Psoas muscle (tissue), 8 donors: ENCODE measurements around the gene BCL11A. TPM values are rescaled to one million over a fixed set of nuclear protein-coding genes. Genes with fewer than 3 reads are reported as not detected.

Source experiments
- ATAC-seq, 4 donors: fragments of 200-7000 bp; cut with Tn5 transposase; one replicate each; pipeline ENCODE4 v1.9.1; 2020; ENCODE audit warnings: moderate library complexity in 3 of 4, mild to moderate bottlenecking in 2 of 4
- DNase-seq, 2 donors: peaks; one replicate each; pipeline ENCODE4 v3.0.0-alpha.2; 2020
- H3K27ac ChIP-seq: fragments of 200-600 bp; one replicate; pipeline ENCODE4 v1.8.0; 2022
- H3K27me3 ChIP-seq, 3 donors: fragments of 200-600 bp in 1 of 3; one replicate each; pipeline versions ENCODE4 v1.6.1 to v1.8.0; 2013 to 2022; ENCODE audit warnings: low read length in 2 of 3, mild to moderate bottlenecking in 2 of 3, moderate library complexity in 1 of 3; ENCODE audit not compliant: insufficient read depth in 3 of 3
- H3K36me3 ChIP-seq, 2 donors: fragments of 200-600 bp in 1 of 2; one replicate each; pipeline versions ENCODE4 v1.6.1 to v1.8.0; 2013 to 2022; ENCODE audit warnings: low read depth in 1 of 2, mild to moderate bottlenecking in 1 of 2, moderate library complexity in 1 of 2; ENCODE audit not compliant: insufficient read depth in 1 of 2
- H3K4me1 ChIP-seq: fragments of 200-600 bp; one replicate; pipeline ENCODE4 v1.8.0; 2022
- H3K4me3 ChIP-seq: fragments of 200-600 bp; one replicate; pipeline ENCODE4 v1.8.0; 2022; ENCODE audit warnings: mild to moderate bottlenecking
- H3K9me3 ChIP-seq: fragments of 200-600 bp; one replicate; pipeline ENCODE4 v1.8.0; 2022
- WGBS, 3 donors: extraction: QIAGEN DNeasy Blood & Tissue Kit; methylation state at CpG; one replicate each; pipeline versions ENCODE4 v1.1.6 to v1.1.7; 2013; 5-methylcytosine and 5-hydroxymethylcytosine counted together
- intact Hi-C, 2 donors: fragments of 100-400 bp; cut with DNase I; formaldehyde crosslinking; loops; one replicate each; pipeline versions ENCODE4 v1.11.0 to v1.14.2; 2022
- polyA plus RNA-seq, 3 donors: library from polyadenylated mRNA; stranded (reverse); fragments of 200-250 nt; gene quantifications; one replicate each; pipeline ENCODE4 v1.2.3, GENCODE V29; 2013
- total RNA-seq, 4 donors: library from RNA; stranded (reverse); fragmentation: NEBNext Ultra II Directional in 2 of 4; extraction: Animal tissue kit (Norgen Biotek cat#: 25700) in 2 of 4; gene quantifications; one replicate each; pipeline versions ENCODE4 v1.2.1 to v1.2.4, GENCODE V29; 2021 to 2023
- TF ChIP-seq, protein P1 (sequence below): fragments of 200-600 bp; IDR thresholded peaks from one replicate; pipeline ENCODE4 v1.8.0; 2022; ENCODE audit warnings: antibody characterized with exemption
- donor health status: healthy with polysubstance abuse.
- donor health status: DM: no; HTN: no; CAD: no; lungs with moderate emphysema.
- donor health status: Bipolar disorder and iron deficiency.
- donor health status: healthy.
- donor health status: DM: yes; HTN: yes; CAD: no.
- donor health status: DM: no; HTN: no; CAD: no.
- donor health status: DM: no; HTN: no; CAD: no.
- donor health status: DM: yes; HTN: yes; CAD: no.

The BCL11A gene
- total and polyA plus RNA-seq, 7 donors: 0.01 to 0.66 (median 0.39) TPM; not detected in 1

DNA sequence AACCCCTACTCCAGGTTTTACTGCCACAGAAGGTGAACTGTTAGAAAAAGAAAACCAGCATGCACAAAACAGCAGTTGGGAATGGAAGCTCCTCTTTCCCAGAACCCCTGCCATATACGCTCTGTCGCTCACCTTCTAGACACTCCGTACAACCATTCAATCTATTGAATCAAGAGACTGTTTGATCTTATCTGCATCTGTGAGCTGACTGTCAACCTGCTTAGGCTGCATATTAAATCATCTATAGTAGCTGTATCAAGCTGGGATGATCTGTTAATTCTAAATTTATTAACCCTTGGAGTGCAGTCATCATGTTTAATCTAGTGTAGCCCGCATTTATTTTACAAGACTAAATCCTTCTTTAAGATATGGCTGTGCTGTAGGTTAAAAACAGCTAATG is 13.6 kb upstream of the BCL11A start:
- H3K9me3 ChIP-seq: no peaks in the 10 kb centered on the region
- DNase-seq (no peak), ATAC-seq (no peak)
- TF ChIP-seq, protein P1, sequence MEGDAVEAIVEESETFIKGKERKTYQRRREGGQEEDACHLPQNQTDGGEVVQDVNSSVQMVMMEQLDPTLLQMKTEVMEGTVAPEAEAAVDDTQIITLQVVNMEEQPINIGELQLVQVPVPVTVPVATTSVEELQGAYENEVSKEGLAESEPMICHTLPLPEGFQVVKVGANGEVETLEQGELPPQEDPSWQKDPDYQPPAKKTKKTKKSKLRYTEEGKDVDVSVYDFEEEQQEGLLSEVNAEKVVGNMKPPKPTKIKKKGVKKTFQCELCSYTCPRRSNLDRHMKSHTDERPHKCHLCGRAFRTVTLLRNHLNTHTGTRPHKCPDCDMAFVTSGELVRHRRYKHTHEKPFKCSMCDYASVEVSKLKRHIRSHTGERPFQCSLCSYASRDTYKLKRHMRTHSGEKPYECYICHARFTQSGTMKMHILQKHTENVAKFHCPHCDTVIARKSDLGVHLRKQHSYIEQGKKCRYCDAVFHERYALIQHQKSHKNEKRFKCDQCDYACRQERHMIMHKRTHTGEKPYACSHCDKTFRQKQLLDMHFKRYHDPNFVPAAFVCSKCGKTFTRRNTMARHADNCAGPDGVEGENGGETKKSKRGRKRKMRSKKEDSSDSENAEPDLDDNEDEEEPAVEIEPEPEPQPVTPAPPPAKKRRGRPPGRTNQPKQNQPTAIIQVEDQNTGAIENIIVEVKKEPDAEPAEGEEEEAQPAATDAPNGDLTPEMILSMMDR: no peak
- H3K27ac ChIP-seq: no peak overlapping the region
- no peaks in the 10 kb centered on the region for H3K4me1 ChIP-seq
- H3K27me3 ChIP-seq: peaks cover 5 to 68% (median 16%) of the 10 kb centered on the region in 3 donors
- intact Hi-C loops: no loop called here
- H3K4me3 ChIP-seq: no peak overlapping the region
- H3K36me3 ChIP-seq: no peaks in the 10 kb centered on the region
- 87 to 91% (median 88%) methylated on average over 4 of the region's 4 CpGs for WGBS, 3 donors

DNA sequence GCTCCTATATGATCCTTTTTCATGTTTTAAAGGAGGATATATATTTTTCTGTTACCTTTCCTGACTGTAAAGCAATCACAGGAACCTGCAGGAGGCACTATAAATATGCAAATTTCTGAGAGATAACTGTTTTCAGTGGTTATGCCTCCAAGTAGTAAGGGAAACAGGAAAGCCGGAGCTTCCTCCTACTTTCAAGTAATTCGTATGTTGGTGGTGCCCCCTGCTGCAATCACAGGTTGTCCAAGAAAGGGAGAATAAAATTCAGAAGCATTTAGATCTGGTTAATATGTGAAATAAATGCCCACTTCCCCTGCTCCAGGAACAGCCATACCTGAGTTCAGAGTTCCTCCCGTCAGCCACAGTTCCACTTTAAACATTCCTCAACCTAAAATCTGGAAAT is 12.0 kb upstream of the BCL11A start:
- intact Hi-C loops: no loop called here
- H3K36me3 ChIP-seq: no peaks in the 10 kb centered on the region
- peaks cover 5 to 55% (median 15%) of the 10 kb centered on the region in 3 donors for H3K27me3 ChIP-seq
- ATAC-seq (no peak), DNase-seq (no peak)
- TF ChIP-seq, protein P1: peak; percentile 23
- H3K4me3 ChIP-seq: no peak overlapping the region
- no peaks in the 10 kb centered on the region for H3K4me1 ChIP-seq
- WGBS, 3 donors: 17 to 37% (median 28%) methylated on average over 3 of the region's 3 CpGs
- no peaks in the 10 kb centered on the region for H3K9me3 ChIP-seq
- no peak overlapping the region for H3K27ac ChIP-seq

DNA sequence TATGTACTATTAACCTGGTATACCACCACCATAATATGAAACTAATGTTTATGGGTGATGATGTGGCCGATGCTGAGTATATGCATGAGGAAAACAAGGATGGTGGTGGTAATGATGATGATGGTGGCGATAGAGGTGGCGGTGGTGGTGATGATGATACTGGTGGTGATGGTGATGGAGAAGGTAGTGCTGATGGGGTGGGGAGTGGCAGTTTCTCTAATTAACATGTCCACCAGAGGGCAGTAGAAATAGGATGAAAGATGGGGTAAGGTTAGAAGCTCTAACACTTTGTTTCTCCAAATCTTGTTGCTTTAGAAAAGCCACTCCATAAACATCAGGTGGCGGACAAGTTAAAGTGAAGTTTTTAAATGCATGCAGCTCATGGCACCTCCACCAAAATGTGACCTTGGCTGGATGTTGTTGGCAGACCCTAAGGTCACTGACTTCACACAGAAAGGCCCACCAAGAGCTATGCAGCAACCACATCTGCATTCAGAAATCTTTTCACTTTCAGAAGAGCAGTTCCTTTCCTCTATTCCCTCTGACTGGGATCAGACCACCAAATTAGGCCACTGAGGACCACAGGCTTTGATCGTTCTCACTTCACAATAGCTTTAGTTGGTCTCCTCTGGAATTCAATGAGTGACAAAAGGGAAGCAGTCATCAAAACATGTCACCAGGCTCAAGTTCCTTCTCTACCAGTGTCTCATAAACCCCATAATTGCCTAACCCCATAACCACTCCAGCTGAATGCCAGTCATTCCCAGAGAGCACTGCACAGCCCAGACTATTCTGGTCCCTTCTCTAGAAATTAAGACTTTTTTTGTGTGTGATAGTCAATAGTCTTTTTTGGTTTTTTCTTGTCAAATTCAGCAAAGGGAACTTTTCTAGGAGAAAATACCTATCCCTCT is 7.5 kb upstream of the BCL11A start:
- Histone ChIP-seq H3K4me1 (no peaks in the 10 kb centered on the region), H3K36me3 (no peaks in the 10 kb centered on the region), H3K27ac (no peak overlapping the region), H3K4me3 (no peak overlapping the region), H3K27me3 (peaks cover 1 to 50% (median 6%) of the 10 kb centered on the region in 3 donors), H3K9me3 (no peaks in the 10 kb centered on the region)
- DNase-seq: no peak
- TF ChIP-seq, protein P1: peak; percentile 52
- intact Hi-C loops: loop anchor here in 1 of 2 donors (5.0 kb wide), 1 partner anchor 111 kb away; no protein-coding TSS in a partner anchor
- ATAC-seq: peak in 2 of 4 donors; percentile 61 to 81
- 83 to 86% (median 86%) methylated on average over 5 of the region's 5 CpGs for WGBS, 3 donors

DNA sequence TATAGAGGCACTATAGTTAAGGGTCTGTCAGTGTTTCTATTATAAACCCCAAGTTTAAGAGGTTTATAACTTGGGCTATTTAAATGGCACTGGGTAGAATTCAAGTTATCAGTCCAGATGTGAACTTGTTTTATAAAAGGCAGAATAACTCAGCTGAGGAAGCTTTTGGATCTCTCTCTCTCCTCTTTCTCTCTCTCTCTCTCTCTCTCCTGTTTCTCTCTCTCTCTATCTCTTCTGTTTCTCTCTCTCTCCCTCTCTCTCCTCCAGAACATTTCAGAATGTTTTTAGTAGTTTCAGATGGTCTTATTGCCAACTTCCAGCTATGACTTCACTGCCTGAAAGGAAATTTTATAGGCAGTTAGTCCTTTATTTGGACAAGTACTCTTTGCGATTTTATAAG is 6.4 kb upstream of the BCL11A start:
- 75 to 81% (median 81%) methylated on average over 1 of the region's 1 CpG for WGBS, 3 donors
- Histone ChIP-seq H3K4me1 (peaks cover 5% of the 10 kb centered on the region), H3K4me3 (no peak overlapping the region), H3K36me3 (no peaks in the 10 kb centered on the region), H3K27me3 (peaks cover 6 to 52% (median 8%) of the 10 kb centered on the region in 3 donors), H3K9me3 (no peaks in the 10 kb centered on the region), H3K27ac (no peak overlapping the region)
- ATAC-seq (no peak), DNase-seq (no peak)
- intact Hi-C loops: loop anchor here in 1 of 2 donors (5.0 kb wide), 1 partner anchor 112 kb away; no protein-coding TSS in a partner anchor
- TF ChIP-seq, protein P1: no peak
